ENCODE measurements around the gene MRPL54. TPM values are rescaled to one million over a fixed set of nuclear protein-coding genes. Genes with fewer than 3 reads are reported as not detected.

The MRPL54 gene
- total and polyA plus RNA-seq, 2 experiments from 2014 or later = 29.7 to 89.9 TPM

DNA sequence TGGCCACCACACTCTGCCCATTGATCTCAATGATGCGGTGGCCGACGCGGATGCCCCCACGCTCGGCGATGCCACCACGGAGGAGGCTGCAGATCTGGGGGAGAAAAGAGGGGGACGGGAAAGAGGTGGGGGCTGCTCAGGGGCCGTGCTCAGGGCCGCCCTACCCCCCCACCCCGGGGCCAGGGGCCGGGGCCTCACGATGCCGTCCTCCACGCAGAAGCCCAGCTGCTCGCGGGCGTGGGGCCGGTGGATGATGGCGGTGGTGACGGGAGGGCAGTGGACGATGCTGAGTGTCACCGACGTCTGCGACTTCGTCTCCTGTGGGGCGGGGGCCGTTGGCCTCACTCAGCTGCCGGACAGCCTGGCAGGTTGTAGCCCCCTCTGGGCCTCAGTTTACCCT is 11.2 kb upstream of the MRPL54 start:
- peaks cover 18% of the 10 kb centered on the region; the same call in 2 of the 3 replicates for H3K36me3 Mint-ChIP-seq (ENCODE audit: low read depth)
- H3K9me2 ChIP-seq (ENCODE audit: insufficient read depth) = no peaks in the 10 kb centered on the region
- H3K9me3 Mint-ChIP-seq = no peaks in the 10 kb centered on the region

More for the DNA sequence above, 11.2 kb upstream of the MRPL54 start:
- H3K4me2 ChIP-seq = no peak overlapping the region
- Mint-ChIP-seq H3K27me3 (ENCODE audit: insufficient read depth, low read depth, poor library complexity) (peaks cover 4% of the 10 kb centered on the region), H3K4me1 (no peaks in the 10 kb centered on the region), H3K4me3 (no peak overlapping the region), H3K27ac (no peak overlapping the region)
- DNase-seq (ENCODE audit: low spot score) (no peak), ATAC-seq (no peak)
- H3K4me1 ChIP-seq (ENCODE audit: insufficient read depth) = no peaks in the 10 kb centered on the region
- TF ChIP-seq EZH2phosphoT487 (IDR thresholded peaks at IDR 0.05; ENCODE audit: unreplicated experiment) (no peak), CREB1 (CRISPR knock-in tag; IDR thresholded peaks at IDR 0.05; ENCODE audit: low read depth) (no peak), EZH2 (IDR thresholded peaks at IDR 0.05; ENCODE audit: low read depth, unreplicated experiment) (no peak), ZNF331 (CRISPR knock-in tag; IDR thresholded peaks at IDR 0.05; ENCODE audit: low read depth) (no peak), POLR2AphosphoS5 (IDR thresholded peaks at IDR 0.05; ENCODE audit: low read depth) (no peak), NANOG (IDR thresholded peaks at IDR 0.05; ENCODE audit: borderline replicate concordance) (no peak), JUNB (IDR thresholded peaks at IDR 0.05; ENCODE audit: unreplicated experiment) (no peak), STAT1 (IDR thresholded peaks at IDR 0.05; ENCODE audit: unreplicated experiment) (no peak), ZNF114 (CRISPR knock-in tag; IDR thresholded peaks at IDR 0.05) (no peak)
- TF ChIP-seq, protein P1, sequence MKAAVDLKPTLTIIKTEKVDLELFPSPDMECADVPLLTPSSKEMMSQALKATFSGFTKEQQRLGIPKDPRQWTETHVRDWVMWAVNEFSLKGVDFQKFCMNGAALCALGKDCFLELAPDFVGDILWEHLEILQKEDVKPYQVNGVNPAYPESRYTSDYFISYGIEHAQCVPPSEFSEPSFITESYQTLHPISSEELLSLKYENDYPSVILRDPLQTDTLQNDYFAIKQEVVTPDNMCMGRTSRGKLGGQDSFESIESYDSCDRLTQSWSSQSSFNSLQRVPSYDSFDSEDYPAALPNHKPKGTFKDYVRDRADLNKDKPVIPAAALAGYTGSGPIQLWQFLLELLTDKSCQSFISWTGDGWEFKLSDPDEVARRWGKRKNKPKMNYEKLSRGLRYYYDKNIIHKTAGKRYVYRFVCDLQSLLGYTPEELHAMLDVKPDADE (IDR thresholded peaks at IDR 0.05) = no peak
- TF ChIP-seq, protein P2, sequence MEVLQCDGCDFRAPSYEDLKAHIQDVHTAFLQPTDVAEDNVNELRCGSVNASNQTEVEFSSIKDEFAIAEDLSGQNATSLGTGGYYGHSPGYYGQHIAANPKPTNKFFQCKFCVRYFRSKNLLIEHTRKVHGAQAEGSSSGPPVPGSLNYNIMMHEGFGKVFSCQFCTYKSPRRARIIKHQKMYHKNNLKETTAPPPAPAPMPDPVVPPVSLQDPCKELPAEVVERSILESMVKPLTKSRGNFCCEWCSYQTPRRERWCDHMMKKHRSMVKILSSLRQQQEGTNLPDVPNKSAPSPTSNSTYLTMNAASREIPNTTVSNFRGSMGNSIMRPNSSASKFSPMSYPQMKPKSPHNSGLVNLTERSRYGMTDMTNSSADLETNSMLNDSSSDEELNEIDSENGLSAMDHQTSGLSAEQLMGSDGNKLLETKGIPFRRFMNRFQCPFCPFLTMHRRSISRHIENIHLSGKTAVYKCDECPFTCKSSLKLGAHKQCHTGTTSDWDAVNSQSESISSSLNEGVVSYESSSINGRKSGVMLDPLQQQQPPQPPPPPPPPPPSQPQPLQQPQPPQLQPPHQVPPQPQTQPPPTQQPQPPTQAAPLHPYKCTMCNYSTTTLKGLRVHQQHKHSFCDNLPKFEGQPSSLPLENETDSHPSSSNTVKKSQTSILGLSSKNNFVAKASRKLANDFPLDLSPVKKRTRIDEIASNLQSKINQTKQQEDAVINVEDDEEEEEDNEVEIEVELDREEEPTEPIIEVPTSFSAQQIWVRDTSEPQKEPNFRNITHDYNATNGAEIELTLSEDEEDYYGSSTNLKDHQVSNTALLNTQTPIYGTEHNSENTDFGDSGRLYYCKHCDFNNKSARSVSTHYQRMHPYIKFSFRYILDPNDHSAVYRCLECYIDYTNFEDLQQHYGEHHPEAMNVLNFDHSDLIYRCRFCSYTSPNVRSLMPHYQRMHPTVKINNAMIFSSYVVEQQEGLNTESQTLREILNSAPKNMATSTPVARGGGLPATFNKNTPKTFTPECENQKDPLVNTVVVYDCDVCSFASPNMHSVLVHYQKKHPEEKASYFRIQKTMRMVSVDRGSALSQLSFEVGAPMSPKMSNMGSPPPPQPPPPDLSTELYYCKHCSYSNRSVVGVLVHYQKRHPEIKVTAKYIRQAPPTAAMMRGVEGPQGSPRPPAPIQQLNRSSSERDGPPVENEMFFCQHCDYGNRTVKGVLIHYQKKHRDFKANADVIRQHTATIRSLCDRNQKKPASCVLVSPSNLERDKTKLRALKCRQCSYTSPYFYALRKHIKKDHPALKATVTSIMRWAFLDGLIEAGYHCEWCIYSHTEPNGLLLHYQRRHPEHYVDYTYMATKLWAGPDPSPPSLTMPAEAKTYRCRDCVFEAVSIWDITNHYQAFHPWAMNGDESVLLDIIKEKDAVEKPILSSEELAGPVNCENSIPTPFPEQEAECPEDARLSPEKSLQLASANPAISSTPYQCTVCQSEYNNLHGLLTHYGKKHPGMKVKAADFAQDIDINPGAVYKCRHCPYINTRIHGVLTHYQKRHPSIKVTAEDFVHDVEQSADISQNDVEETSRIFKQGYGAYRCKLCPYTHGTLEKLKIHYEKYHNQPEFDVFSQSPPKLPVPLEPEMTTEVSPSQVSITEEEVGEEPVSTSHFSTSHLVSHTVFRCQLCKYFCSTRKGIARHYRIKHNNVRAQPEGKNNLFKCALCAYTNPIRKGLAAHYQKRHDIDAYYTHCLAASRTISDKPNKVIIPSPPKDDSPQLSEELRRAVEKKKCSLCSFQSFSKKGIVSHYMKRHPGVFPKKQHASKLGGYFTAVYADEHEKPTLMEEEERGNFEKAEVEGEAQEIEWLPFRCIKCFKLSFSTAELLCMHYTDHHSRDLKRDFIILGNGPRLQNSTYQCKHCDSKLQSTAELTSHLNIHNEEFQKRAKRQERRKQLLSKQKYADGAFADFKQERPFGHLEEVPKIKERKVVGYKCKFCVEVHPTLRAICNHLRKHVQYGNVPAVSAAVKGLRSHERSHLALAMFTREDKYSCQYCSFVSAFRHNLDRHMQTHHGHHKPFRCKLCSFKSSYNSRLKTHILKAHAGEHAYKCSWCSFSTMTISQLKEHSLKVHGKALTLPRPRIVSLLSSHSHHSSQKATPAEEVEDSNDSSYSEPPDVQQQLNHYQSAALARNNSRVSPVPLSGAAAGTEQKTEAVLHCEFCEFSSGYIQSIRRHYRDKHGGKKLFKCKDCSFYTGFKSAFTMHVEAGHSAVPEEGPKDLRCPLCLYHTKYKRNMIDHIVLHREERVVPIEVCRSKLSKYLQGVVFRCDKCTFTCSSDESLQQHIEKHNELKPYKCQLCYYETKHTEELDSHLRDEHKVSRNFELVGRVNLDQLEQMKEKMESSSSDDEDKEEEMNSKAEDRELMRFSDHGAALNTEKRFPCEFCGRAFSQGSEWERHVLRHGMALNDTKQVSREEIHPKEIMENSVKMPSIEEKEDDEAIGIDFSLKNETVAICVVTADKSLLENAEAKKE (CRISPR knock-in tag; IDR thresholded peaks at IDR 0.05) = no peak
- TF ChIP-seq, protein P3, sequence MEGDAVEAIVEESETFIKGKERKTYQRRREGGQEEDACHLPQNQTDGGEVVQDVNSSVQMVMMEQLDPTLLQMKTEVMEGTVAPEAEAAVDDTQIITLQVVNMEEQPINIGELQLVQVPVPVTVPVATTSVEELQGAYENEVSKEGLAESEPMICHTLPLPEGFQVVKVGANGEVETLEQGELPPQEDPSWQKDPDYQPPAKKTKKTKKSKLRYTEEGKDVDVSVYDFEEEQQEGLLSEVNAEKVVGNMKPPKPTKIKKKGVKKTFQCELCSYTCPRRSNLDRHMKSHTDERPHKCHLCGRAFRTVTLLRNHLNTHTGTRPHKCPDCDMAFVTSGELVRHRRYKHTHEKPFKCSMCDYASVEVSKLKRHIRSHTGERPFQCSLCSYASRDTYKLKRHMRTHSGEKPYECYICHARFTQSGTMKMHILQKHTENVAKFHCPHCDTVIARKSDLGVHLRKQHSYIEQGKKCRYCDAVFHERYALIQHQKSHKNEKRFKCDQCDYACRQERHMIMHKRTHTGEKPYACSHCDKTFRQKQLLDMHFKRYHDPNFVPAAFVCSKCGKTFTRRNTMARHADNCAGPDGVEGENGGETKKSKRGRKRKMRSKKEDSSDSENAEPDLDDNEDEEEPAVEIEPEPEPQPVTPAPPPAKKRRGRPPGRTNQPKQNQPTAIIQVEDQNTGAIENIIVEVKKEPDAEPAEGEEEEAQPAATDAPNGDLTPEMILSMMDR (conservative IDR thresholded peaks at IDR 0.05; ENCODE audit: low read depth in 2 of 2) = no peak
- TF ChIP-seq, protein P4, sequence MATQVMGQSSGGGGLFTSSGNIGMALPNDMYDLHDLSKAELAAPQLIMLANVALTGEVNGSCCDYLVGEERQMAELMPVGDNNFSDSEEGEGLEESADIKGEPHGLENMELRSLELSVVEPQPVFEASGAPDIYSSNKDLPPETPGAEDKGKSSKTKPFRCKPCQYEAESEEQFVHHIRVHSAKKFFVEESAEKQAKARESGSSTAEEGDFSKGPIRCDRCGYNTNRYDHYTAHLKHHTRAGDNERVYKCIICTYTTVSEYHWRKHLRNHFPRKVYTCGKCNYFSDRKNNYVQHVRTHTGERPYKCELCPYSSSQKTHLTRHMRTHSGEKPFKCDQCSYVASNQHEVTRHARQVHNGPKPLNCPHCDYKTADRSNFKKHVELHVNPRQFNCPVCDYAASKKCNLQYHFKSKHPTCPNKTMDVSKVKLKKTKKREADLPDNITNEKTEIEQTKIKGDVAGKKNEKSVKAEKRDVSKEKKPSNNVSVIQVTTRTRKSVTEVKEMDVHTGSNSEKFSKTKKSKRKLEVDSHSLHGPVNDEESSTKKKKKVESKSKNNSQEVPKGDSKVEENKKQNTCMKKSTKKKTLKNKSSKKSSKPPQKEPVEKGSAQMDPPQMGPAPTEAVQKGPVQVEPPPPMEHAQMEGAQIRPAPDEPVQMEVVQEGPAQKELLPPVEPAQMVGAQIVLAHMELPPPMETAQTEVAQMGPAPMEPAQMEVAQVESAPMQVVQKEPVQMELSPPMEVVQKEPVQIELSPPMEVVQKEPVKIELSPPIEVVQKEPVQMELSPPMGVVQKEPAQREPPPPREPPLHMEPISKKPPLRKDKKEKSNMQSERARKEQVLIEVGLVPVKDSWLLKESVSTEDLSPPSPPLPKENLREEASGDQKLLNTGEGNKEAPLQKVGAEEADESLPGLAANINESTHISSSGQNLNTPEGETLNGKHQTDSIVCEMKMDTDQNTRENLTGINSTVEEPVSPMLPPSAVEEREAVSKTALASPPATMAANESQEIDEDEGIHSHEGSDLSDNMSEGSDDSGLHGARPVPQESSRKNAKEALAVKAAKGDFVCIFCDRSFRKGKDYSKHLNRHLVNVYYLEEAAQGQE (IDR thresholded peaks at IDR 0.05; ENCODE audit: unreplicated experiment) = no peak
- H3K36me3 ChIP-seq (ENCODE audit: insufficient read depth) = no peaks in the 10 kb centered on the region
- H3K27ac ChIP-seq (ENCODE audit: low read depth) = no peak overlapping the region
- no peak overlapping the region for H3K4me3 ChIP-seq
- no peaks in the 10 kb centered on the region for H4K20me1 ChIP-seq (replicated peaks; ENCODE audit: insufficient read depth)
- H3K79me2 ChIP-seq (replicated peaks; ENCODE audit: insufficient read depth) = no peaks in the 10 kb centered on the region
- no peaks in the 10 kb centered on the region for H3F3A ChIP-seq (replicated peaks; ENCODE audit: low read depth)
- no peaks in the 10 kb centered on the region for H3K27me3 ChIP-seq (ENCODE audit: insufficient read depth)
- no peak overlapping the region for H2AFZ ChIP-seq
